HG03139 (cell line): Measurements from ENCODE around the gene AK8.

Experiments used
- ATAC-seq: cut with Tn5 transposase; IDR thresholded peaks from one replicate; pipeline ENCODE4 v1.9.1; 2021; ENCODE audit not compliant: unreplicated experiment

AK8 gene

DNA sequence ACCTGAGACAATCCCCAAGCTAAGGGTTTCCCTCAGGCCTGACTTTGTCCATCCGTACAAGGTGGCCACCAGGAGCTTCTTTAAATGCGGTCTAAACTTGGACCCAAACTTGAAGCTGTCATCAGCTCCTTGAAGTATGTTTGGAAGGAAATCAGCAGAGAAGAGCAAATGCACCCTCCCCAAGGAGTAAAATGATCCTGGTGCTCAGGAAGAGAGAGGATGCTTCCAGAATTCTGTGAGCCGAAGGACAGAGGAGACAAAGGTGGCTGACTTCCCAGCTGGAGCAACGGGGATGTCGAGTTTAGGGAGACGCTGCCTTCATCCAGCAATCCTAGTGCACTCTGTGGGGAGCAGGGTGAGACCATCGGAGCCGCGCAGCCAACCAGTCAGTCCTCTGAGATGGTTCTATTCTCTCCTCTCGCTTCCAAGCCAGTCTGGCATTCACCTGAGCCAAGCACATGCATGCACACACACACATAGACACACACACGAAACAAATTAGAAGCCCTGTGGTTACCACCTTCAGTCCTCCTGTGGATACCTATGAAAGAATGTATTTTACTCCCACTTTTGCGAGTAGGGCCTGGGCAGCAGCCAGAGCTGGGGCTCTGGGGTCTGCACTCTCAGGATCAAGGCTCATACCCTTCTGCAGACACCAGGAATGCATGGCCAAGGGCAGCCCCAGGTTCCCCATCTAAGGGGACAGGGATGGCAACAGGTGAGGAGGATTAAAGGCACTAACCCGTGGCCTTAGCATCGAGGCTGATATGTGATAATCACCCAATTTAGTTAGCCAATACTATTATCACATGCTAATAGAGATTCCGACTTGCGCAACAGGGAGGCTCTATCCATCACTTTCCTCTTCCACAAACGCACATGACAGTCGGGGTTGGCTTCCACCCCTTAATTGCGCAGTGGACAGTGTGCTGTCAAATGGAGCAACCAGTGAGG is 132.1 kb downstream of the AK8 start:
- ATAC-seq = no peak

DNA sequence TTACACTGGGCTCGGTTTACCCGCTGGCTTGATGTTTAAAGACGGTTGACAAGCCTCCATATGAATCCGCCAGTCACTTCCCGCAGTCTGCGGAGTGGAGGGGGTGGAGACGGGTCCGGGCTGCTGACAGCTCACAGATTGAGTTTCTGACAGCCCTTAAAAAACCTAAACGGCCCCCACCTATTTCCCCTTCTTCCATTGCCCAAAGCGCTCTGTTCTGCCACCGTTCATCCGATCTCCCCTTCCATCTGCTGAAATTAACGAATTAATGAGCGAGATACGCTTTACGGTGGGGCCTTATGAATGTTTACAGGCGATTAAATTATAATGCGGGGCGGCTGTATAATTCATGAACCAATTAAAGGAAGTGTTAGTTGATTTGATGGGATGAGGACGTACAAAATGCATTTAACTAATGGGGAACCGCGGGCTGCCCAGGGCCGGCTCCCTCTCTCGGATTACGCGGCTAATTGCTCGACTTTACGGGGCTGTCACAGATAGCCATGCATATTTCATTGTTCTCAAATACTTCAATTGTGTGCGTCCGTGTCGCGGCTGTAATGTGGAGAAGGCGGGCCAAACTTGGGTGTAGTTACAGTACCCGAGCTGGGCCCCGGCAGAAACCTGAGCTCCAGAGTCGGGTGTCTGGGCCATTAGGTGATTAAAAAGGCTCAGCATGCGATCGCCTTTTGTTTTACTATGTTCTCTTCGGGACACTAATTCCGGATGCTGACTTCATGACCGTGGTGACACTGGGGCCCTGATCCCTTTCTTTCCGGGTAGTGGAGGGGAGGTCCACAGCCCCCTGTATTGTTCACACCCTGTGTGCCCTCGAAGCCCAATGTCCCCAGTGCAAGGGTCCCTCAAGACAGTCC is 133.0 kb downstream of the AK8 start:
- ATAC-seq = no peak

DNA sequence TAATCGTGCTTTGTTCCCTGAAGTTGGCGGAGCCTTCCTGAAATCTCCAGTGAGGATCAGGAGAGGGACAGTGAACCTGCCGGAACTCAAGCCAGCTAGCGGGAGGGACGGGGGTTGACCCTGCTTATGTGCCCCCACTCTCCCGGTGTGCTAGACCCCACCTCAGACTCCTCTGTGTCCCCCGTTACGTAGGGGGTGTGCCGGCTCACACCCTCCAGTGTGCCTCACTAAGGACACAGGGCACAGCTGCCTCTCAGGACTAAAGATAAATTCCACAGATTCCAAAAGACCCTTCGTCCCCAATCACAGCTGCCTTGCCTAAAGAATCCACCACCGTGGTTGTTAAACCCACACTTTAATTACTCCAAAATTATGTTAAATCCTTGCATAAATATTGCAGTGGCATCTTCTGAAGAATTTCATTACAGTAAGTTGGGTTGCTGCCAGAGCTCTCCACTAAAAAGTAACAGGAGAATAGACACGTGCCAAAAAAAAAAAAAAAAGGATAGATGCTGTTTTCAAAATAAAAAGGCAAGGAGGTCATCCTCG is 134.1 kb downstream of the AK8 start:
- ATAC-seq = no peak

DNA sequence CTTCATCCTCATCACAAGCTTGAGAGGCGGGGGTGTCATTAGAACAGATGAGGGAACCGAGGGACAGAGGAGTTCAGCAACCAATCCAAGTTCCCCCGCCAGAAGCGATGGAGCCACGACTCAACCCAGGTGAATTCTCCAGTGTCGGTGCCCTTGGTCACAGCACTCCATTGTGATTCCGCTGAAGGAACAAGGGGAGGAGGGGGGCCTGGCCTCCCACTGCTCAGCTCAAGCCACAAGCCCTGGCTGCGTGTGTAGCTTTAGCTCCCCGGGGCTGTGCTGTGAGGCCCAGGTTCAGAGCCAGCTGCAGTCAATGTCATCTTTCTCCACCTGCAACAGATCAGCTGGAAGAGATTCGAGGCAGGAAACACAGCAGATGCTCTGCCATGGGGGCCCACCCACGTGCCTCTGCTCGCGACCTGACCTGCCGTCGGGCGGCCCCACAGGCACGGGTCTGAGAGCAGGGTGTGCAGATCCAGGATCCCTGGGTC is 135.2 kb downstream of the AK8 start:
- ATAC-seq = no peak

DNA sequence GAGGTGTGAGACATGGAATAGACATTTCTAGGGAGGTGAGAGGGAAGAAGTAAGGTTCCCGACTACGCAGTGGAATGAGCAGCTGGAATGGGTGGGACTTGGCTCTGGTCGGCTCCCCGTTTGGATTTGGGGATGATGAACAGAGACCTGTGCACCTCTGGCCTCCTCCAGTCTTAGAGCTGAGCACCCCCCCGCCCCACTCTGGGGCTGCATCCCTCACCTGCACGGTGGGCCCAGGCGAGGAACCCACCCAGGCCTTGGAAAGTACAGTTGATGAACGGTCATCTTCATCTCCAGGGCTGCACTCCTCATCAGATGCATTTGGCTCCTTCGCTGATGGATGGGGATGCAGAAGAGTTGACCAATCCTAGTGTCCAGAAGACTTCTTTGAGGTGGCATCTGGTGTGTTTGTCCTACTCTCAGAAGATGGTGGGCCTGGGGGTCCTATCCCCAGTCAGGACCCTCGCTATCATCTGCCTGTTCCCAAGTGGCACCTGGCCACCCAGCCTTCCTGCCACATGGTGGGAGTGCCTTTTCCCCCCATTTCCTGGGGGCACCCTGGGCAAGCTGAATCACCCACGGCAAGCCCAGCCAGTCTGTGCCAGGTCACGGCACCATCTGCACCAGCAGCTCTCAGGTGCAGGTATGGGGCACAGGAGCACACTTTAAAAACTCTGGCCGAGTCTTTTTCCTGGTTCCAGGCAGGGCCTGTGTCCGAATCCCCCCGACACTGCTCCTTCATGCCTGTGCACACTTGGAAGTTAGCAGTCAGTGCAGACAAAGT is 137.4 kb downstream of the AK8 start:
- ATAC-seq = no peak

DNA sequence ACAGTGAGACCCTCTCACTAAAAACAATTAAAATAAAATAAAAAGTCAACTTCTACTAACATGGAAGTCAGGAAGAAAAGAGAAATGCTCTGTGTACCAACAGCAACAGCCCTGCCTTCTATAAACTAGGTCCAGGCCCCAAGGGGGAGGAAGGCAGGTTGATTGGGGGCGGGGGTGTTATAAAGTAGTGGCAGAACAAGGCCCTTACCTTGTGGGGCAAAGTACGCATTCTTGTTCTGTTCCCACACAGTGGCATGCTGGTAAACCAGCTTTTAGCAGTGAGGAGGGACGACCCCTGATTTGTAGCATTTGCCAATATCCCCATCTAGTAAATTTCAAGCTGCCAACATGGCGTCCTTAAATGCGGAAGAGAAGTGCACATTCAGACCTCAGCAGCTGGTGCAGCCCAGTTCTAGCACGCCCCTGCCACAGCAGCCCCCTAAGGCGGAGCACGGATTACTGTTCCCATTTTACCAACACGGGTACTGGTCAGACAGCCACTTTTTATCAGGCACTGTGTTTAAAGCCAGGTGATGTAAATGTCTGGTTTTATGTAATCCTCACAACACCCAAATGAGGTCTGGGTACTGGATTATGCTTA is 138.3 kb downstream of the AK8 start:
- ATAC-seq = no peak

DNA sequence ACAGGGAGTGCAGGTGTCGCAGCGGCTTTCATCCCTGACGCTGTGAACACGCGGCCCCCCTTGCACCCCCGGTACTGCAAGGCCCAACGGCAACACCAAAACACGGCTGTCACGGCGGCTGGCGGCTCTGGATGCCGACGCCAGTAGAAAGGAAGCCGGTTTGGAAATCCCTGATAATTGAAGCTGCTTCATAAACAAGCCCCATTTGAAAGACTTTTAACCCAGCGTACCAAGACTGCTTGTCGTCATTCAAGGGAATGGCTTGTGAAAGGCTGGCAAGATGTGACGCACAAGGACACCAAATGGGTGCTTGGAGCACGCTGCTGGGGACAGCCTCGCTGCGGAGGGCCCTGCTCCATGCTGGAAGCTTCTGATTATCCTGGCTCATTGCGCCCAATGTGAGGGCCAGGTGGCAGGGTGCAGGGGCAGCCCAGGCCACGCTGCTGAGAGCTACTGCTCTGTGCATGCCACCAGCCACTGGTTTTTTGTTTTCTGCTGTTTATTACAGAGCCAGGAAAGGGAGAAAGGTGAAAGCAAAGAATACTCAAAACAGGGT is 144.7 kb downstream of the AK8 start:
- ATAC-seq = no peak

DNA sequence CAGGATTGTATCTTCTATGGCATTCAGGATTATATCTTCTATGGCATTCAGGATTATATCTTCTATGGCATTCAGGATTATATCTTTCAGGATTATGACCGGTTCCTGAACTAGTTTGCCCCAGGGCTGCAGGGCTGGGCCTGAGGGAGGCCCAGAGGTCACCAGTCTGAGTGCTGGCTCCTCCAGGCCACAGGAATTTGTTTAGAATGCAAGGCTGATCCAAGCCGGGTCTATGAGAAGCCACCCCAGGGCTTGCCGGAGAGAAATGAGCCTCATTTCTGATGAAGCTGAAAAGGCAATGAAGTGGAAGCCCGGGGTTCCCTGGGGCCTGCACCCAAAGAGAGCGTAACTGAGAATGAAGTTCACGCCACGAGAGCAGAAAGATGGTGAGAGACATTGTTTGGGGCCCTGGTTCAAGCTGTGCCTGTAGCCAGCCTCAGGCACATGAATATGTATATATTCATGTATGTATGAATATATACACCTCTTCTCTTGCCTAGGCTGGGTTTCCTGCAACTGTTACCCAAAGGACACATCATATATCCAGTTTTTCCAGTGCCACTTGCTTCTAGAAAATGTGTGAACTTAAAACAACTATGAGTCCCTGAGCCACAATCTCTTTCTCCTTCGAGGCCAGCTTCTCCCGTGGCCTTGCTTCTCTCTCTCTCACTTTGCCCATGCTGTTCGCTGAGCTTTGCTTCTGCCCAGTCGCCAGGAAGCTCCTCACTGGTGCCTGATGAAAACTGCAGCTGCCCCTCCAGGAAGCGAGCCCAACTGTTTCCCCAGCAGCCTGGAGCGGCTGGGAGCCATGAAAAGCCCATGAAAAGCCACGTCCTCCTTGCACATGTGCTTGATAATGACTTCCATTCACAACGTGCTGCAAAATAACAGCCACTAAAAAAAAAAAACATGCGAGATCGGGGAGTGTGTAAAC is 145.5 kb downstream of the AK8 start:
- no peak for ATAC-seq

DNA sequence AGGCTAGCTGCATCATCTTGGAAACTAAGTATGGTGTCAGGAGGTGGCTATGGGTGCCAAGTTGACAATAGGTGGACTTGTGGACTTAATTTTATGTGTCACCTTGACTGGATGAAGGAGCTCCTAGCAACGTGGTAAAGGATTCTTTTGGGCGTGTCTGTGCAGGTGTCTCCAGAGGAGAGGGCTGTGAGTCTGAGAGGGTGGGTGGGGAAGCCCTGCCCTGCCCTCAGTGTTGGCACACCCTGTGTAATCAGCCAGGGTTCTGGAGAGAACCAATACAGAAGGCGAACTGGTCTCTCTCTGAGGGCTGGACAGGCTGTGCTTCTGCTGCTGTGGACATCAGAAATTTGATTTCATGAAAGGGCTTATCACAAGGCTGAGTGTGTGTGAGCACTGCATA is 146.9 kb downstream of the AK8 start:
- no peak for ATAC-seq

DNA sequence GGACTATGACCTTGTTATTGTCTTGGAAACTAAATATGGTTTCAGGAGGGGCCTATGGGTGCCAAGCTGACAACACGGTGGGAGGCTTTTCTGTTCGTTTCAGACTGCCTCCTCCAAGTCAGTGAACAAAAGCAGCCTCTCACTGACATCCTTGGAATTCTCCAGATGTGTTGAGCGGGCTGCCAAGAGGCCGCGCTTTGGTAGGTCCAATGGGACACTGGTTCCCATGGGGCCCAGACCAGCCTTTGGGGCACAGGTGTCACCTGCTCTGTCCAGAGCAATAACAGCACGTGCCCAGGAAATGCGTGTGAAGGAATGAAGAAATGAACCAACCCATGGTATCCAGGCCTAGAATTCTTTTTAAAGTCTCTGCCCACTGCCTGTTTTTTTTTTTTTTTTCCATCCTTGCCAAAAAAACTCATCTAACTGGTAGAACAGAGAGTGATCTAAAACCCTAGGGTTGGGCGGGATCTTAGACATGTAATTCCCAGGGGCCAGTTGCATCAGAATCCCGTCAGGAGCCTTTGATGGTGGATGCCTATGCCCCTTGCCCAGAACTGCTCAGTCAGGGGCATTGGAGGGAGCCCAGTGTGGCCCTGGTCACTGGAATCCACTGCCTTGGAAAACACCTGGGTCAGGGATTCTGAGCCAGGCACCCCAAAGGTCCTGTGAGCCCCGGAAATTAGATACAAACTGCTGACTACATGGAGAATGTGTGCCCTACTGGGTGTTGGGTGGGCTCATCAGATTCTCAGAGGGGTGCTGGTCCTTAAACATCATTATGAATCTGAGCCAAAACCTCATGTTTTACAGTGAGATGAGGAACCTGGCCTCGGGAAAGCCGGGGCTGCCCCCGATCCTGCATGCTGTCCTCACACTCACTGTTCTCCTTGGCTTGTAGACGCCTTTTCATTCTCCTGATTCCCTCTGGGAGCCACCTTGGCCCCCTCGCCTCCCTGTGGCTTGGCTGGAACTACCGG is 147.7 kb downstream of the AK8 start:
- ATAC-seq = no peak

DNA sequence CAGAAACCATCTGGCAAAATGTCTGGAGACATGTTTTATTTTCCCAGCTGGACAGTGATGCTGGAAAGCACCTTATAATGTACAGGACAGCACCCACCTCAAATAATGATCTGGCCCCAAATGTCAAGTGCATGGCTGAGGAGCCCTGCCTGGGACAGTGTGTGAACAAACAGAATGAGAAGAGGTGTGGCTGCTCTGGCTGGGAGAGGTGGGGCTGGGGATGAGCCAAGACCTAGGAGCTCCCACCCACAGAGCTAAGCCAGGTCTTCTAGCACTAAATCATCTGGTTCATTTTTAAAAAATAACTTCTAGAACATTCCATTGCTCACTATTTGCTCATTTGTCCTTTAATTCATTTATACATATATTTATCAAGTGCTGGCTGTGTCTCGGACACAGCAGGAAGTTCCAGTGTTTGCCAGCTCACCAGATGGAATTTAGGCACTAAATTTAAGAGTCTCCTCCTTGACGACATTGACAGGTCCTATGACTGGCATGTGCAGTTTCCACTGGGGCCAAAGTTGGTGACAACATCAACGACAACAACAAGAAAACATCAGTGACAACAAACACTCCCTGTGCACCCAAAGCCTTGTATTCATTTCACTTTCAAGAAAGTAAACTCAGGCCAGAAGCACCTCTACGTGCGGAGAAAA is 148.7 kb downstream of the AK8 start:
- no peak for ATAC-seq

DNA sequence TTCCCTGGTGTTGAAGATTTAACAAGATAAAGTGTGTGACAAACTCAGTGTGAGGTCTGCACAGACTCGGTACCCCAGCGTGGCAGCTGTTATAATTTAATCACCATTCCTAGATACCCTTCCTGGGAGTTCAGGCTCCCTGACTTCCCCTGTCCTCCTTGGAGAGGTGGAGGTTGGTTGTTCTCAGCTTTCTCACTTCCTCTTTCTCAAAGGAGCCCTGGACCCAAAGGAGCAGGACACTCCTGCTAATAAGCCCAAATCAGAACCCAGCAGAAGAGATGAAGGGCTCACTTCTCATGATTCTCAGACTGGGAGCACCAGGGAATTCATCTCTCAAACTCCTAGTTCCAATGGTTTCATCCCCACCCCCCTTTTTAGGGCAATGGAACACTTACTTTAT is 149.6 kb downstream of the AK8 start:
- no peak for ATAC-seq

DNA sequence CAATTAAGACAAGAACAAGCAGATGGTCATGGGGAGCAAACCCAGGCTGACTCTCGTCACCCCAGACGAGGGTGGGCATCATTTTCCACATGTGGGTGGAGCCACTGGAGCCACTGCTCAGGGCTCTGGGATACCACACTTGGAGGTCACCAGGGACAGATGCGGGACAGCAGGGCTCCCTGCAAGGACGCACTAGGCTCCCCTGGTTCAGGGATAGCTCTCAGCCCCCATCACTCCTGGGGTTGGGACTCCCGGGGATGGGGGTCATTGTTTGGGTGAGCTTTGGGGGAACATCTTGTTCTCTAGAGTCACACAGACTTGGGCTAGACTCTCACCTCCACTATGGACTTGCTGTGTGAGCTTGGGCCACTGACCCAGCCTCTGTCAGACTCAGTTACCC is 150.0 kb downstream of the AK8 start:
- ATAC-seq = no peak

DNA sequence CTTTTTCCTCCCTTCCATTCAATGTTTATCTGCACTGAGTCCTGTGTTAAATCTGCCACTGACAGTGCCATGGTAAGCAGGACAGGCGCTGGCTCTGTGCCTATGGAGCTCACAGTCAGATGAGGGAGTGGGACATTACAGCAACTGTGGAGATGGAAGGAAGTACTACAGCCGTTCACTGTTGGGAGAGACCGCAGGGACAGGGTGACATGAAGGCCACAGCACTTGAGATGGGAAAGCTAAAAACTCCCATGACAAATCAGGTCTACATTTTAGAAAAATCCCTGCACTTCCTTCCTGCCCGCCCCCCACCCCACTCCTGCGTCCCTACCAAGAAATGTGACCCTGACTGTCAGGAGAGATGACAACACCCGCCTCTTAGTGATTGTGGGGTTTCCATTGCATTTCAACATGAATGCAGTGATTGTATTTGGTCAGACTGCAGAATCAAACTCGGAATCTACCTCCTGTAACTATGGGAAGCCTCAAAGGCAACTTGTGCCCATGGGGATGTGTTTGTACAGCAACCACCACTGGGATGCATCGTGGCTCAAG is 151.4 kb downstream of the AK8 start:
- no peak for ATAC-seq

DNA sequence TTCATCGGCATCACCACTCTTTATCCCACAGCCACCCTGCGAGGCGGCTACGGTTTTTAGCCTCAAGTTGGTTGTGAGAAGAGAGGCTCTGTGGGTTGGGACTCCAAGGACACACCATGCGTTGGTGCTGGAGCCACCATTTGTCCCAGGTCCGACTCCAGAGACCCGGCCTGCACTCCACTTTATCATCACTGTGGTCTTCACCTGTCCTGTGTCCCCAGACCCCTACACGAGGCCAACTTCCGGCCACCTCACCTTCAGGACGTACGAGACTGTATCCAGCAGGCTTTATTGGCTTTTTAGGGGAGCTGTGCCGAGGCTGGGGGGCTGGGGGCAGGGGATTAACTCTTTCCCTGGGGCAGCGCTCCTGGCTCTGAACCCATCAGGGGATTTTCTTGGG is 152.8 kb downstream of the AK8 start:
- ATAC-seq = no peak

DNA sequence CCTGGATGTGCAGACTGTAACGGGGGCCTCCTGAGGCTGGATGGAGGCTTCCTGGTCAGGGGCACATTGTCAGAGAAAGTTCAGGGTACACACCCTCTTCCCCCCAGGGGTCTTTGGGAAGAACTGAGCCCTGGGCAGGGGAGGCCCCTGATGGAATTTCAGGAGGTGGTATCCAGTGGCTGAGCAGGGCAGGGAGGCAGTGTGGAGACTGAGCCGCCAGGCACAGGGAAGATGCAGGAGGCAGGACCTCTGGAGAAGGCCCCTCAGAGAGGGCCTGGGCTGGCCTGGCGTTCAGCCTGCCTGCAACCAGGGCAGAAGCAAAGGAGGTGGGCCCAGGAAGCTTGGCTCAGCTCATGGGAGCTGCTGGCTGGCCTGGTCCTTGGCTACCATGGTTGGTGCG is 154.3 kb downstream of the AK8 start:
- no peak for ATAC-seq

DNA sequence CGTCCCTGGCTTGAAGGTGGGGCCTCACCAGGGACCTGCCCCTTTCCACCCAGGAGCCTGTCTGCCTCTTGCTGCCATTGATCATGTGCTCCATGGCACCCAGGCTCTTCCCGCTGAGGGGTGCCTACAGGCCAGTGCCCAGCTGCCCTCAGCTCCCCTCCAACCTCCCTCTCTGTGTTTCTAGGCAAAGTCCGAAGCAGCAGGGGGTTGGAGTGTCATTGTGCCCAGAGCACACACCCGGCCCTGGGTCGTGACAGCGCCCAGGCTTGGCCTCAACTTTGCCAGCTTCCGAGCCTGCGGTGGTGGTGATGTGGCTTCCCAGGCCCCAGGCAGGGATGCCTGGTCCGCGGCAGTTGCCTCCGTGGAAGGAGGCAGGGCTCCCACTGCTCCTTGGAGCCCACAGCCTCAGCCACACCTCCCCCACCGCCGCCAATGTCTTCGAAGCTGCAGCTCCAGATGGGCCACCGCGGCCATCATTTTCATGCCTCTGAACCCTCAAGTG is 155.5 kb downstream of the AK8 start:
- no peak for ATAC-seq
